Activated CD4-positive, alpha-beta T cell treated with anti-CD3 and anti-CD28 coated beads, Interleukin-2, amount 50 U/mL, for 24 hours (primary cell): ENCODE data around the gene TRAFD1.
"Not testable (repeated sequence)": the region's sequence is repeated elsewhere in the genome, so short reads cannot be mapped to it uniquely, and the experiment has no call there.

Source experiments
- DNase-seq, 2 donors: peaks; one replicate each; pipeline ENCODE4 v3.0.0-alpha.2; 2020; ENCODE audit warnings: low read depth in 1 of 2, low spot score in 1 of 2

TRAFD1 gene

DNA sequence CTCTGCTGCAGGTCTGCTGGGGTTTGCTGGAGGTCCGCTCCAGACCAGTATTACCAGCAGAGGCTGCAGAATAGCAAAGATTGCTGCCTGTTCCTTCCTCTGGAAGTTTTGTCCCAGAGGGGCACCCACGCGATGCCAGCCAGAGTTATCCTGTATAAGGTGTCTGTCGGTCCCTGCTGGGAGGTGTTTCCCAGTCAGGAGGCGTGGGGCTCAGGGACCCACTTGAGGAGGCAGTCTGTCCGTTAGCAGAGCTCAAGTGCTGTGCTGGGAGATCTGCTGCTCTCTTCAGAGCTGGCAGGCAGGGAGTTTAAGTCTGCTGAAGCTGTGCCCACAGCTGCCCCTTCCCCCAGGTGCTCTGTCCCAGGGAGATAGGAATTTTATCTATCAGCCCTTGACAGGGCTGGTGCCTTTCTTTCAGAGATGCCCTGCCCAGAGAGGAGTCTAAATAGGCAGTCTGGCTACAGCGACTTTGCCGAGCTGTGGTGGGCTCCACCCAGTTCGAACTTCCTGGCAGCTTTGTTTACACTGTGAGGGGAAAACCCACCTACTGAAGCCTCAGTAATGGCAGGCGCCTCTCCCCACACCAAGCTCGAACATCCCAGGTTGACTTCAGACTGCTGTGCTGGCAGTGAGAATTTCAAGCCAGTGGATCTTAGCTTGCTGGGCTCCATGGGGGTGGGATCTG lies 33.2 kb downstream of the TRAFD1 start:
- DNase-seq, result not testable (repeated sequence)

DNA sequence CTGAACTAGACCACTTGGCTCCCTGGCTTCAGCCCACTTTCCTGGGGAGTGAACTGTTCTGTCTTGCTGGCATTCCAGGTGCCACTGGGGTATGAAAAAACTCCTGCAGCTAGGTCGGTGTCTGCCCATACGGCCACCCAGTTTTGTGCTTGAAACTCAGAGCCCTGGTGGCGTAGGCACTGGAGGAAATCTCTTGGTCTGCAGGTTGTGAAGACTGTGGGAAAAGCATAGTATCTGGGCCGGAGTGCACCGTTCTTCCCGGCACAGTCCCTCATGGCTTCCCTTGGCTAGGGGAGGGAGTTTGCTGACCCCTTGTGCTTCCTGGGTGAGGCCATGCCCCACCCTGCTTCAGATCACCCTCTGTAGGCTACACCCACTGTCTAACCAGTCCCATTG lies 33.8 kb downstream of the TRAFD1 start:
- no peak for DNase-seq

DNA sequence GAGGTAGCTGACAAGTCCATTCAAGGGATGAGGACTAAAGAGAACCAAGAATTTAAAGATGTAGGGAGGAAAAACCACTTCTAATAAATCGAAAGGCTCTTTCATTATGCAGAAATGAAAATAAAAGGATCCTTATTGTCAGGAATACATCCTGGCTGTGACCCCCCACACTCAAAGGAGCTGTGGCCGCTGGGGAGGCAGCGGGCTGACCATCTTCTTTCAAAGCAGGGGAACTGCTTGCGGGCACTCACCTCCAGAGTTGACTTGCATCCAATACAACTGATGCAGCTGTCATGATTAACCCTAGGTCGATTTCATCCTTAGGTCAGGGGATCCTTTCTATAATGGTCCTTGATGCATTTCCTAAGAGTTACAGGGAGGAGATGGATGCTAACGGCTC lies 35.3 kb downstream of the TRAFD1 start:
- DNase-seq, result no peak

DNA sequence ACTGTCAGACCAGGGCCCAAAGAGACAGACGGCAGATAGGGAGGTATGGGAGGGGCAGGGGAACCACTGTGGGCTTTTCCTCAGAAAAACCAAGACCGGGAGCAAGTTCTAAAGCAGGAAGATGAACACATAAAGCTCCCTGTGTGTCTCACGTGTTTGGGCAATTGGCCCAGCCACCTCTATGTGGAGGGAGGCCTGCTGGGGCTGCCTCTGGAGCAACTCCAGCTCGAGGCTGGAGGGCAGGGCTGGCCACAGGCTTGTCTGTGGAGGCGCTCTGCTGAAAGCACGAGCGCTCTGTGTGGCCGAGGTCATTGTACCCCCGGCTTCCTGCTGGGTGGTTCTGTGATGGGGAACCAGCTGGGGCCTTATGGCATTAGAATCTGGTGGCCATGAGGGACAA lies 36.4 kb downstream of the TRAFD1 start:
- DNase-seq, result no peak

DNA sequence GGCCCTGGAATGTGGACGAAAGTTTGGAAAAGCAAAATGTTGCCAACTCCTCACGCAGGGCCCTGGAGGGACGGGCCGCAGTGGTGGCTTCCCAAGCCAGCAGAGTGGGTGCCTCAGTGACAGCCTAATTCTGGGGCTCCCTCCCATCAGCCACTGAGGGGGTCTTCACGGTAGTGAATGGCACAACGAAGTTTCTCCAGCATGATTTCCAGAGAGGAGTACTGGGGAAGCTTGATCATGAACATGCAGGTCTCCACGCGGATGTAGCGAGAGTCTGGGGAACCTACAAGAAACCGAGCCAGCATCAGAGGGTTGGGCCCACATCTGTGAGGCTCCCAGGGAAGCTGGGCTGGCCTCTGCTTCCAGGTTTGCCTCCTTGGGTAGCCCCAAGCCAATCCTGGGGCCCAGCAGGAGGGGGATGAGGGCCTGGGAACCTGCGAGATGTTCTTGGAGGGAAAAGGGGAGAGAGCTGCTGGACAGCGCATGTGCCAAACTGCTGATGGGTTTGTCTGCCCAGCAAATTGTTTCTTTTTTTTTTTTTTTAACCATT lies 37.0 kb downstream of the TRAFD1 start:
- no peak for DNase-seq

DNA sequence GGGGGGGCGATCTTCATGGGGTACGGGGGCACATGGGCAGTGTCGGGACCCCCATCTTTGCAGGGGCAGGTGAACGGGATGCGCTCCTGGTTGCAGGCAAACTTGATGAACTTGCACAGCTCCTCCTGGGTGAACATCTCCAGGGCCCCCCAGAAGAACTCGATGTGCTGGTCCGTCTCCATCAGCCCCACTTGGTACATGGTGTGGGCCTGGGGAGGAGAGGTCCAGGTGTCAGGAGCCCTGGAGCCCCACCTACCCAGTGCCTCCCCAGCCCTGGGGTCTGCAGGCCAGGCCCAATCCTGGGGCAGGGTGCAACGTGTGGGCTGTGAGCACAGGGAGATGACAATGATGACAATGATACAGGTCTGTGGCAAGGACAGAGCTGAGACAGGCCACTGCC lies 37.7 kb downstream of the TRAFD1 start:
- DNase-seq, result no peak

DNA sequence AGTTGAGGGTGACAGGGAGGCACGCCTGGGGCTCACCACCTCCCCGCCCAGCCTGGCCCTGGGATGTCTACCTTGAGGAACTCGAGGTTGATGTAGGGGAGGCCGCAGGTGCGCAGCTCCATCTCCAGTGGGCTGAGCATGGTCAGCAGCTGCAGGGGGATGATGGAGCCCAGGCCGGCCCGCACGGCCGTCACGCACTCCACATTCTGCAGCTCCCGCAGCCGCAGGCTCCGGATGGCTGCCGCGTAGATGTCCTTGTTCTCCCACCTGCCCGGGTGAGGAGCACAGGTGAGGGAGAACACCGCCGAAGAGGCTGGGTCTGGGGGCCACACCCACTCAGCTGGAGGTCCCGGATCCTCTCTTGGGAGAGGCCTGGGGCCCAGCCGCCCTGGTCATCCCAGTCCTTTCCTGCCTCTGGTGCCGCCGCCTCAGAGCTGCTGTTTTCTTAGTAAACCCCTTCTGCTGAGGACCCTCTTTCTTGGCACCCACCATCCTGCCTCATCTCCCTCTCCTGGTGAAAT lies 38.2 kb downstream of the TRAFD1 start:
- DNase-seq, result no peak

DNA sequence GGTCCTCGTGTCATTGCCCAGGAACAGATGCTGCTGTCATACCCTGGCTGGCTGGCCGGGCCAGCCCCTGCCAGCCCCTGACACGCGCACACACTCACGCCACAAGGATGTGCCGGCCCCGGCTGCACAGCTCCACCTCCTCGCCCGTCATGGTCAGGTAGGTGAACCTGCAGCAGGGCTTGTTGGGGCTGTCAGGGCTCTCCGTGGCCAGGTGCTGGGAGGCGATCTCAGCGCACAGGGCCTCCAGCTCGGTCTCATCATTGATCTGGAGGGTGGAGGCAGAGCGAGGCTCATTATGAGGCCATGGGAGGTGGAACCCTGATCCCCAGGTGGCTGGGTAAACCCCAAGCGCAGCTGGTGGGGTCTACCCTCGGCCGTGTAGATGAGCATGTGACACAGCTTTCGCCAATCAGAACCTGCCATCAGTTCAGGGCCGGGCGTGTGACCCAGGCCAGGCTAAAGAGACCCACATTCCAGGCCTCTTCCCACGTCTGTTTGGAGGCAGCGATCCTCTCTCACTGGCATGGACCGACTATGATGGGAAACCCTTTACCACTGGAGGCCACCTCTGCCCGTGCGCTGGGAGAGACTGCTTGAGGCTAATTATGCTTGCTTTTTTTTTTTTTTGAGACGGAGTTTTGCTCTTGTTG lies 38.8 kb downstream of the TRAFD1 start:
- no peak for DNase-seq

DNA sequence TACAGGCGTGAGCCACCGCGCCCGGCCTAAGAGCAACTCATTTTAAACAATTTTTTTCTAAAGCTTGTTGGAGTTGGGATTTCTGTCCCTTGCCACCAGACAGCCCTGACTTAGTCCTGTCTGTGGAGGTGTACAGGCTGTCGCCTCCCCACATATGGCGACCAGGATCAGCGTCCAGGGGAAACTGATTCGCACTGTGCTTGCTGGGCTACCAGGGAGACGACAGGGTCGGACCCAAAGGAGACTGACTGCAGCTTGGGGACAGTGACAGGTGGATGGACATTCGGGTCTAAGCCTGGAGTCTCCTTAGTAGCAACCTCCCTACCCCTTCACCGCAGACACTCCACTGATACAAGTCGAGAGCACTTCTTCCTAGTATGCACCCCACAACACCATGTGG lies 40.3 kb downstream of the TRAFD1 start:
- no peak for DNase-seq

DNA sequence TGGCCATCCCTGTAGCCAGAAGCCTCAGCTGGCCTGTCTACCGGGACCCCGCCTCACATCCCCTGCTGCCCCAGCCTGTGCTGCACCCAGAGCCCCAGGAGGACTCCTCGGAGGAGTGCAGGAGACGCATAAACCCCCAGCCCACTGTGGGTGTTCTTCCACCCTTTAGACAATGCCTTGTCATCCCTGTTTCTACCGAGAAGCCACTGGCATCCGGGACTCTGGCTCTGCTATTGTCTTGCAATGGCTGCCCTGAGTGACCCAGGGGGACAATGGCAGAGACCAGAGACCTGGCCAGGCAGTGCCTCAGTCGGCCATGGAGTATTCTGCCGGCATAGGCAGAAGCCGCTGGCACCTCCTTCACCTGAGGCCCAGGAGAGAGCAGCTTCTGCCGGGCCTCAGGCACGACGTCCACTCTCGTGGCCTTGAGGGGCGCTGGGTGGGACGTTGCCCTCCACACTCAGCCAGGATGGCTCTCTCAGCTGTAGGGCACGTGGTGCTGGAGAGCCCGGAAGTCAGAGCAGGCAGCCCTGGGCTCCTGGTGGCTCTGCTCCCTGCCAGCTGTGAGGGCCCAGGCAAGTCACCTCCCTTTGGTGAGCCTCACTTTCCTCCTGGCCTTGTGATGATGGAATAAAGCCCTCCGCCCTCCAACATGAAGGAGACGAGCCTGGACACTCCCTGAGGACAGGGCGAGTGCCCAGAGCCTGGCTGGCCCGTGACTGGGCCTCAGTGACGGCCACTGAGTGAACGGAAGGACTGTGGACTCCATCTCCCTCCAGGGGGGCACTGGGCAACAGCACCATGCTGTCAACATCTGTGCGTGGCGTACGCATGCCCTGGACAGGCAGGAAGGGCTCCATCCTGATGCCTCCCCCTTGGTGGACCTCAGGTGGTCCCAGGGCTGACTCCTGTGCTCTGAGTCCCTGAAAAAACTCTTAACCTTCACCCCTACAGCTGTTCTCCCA lies 41.0 kb downstream of the TRAFD1 start:
- no peak for DNase-seq

DNA sequence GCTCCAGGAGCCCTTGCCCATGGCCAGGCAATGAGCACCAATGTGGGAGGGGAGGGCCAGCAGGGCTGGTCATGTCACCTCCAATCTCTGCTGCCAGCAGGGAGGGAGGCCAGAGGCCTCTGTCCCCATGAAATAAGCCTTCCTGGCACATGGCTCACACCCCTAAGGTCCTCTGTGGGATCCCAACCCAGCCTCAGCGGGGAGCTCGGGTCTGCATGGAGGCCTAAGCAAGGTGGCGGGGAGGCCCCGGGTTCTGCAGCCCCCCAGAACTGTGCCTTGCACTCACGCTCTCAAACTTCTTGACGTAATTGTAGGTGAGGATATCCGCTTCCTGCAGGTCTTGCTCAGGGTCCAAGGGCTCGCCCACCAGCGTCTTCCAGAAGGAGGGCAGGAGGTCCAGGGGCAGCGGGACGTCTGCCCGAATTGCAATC lies 41.7 kb downstream of the TRAFD1 start:
- no peak for DNase-seq

DNA sequence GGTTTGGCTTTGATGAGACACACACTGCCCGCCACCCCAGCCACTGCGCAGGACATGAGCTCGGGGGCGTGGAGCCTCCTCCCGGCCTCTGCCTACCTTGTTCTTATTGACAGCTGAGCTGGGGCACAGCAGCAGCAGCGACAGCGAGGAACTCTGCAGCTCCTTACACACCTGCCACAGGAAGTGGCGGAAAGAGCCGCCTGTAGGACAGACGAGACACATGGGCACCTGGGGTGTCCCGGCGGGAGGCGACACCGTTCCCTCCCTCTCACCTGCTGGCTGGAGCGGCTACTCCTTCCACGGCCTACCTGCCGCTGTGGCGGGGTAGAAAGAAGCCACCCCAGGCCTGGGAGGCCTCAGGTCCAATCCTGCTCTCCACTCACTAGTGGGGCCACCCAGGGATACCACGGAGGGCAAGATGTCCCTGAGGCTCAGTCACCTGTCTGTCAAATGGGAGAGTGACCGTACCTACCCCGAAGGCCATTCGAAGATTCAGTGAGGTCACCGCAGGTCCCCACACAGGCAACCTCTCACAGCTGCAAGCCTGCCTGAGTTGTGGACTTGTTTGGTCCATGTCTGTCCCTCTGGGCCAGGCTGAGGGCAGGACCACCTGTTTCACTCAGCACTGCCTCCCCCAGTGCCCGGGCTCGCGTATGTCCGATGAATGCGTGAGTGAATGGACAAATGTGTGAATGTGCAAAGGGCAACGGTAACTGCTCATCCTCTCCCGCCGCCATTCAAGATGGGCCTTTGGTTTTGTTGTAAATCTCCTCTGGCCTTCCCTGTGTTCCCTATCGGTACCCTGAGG lies 42.6 kb downstream of the TRAFD1 start:
- no peak for DNase-seq

DNA sequence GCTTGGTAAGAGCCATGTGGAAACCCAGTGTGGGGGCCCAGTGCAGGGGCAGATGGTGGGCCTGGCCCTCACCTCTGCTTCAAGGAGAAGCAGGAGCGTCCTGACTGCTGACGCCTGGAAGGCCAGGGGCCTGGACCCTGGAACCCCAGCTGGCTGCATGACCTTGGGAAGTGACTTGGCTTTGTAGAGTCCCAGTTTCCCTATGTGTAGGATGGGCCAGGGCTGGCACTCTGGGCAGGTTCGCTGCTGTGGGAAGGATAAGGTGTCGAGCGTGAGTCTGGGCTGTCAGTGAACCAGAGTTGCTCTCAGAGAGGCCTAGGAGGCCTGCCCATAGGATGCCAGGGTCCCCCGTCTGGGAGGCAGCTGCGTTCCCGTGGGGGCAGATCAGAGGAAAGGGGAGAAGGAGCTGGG lies 43.2 kb downstream of the TRAFD1 start:
- no peak for DNase-seq

DNA sequence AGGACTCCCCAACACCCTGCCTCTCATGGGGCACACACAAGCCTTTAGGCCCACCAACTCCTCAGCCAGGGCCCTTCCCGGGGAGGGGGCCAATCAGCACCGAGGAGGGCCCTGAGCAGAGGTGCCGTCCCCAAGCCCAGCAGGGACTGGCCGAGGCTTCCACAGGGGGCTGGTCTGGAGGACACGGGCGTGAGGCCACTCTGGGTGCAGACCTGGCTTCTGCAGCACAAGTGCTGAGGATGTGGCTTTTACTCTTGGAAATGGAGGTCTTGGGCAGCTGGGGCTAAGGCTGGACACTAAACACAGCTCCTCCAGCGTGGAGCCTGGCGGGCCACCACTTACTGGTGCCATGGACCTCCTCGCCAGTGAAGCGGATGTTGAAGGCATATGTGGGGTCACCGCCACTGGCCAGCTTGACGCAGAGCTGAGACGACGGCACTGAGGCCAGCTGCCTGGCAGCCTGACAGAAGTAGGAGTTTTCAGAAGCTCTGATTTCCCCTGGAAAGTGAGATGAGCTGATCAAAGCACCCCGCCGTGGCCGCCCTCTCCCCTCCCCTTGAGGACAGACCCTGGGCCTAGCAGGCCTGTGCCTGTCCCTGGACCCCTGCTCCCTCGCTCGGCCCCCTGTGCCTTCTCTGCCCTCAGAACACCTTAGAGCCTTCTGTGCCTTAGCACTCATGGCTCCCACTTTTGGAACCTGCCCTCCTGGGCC lies 44.0 kb downstream of the TRAFD1 start:
- no peak for DNase-seq

DNA sequence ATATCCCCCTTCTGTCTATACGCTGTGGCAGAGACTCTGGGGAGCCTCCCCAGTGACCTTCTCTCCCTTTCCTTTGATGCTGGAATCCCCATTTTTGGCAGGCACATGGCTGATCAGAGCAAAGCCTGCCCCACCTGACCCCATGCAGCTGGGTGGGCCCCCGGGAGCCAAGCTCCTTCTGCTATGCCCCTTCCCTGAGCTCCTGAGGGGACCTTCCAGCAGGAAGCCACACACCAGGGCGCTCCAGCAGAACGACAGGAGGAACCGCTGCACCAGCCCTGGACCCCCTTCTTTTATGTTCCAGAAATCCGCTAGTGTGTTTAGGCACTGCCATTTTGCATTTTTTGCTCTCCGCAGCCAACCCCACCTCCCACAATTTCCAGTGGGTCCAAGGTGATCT lies 44.6 kb downstream of the TRAFD1 start:
- DNase-seq, result no peak

DNA sequence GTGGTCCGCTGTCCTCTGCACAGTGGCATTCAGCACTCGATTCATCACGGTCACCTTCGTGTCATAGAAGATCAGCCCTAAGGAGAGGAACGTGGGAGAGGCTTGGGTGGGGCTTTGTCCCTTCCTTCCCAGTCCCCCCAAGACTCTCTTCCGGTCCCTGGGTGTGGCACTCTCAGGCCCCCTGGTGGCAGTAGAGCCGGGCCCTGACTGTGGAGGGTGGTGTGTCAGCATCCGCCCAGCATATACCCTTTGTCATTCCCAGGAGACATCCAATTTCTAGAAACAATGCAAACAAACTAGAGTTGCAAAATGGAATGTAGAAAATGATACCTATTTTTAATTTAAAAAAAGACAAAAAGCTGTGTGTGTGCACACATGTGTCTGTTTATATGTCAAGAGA lies 45.0 kb downstream of the TRAFD1 start:
- DNase-seq, result no peak

DNA sequence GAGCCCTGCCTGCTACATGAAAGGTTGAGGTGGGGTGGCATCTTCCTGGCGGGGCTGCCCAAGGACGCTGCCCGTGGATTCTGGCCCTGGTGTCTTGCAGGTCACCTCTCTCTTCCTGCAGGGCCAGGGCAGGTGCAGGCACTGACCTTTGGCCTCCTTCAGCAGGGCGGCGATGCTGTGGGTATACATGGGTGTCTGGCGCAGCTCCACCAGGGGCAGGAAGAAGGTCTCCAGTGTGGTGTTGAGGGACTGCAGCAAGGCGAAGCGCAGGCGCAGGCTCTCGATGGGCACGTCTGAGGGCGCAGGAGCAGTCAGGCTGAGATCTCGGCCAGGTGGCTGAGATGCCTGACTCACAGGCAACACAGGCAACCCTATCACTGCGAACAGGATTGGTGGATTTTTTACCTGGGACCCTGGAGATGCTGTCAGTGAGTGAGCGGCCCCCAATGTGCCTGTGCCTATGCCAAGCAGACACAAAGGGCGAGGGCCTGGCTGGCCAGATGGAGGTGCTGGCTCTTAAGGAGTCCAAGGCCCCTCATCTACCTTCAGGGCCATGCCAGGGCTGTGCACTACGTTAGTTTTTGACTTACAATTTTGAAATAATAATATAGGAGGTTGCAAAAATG lies 45.7 kb downstream of the TRAFD1 start:
- DNase-seq, result no peak

DNA sequence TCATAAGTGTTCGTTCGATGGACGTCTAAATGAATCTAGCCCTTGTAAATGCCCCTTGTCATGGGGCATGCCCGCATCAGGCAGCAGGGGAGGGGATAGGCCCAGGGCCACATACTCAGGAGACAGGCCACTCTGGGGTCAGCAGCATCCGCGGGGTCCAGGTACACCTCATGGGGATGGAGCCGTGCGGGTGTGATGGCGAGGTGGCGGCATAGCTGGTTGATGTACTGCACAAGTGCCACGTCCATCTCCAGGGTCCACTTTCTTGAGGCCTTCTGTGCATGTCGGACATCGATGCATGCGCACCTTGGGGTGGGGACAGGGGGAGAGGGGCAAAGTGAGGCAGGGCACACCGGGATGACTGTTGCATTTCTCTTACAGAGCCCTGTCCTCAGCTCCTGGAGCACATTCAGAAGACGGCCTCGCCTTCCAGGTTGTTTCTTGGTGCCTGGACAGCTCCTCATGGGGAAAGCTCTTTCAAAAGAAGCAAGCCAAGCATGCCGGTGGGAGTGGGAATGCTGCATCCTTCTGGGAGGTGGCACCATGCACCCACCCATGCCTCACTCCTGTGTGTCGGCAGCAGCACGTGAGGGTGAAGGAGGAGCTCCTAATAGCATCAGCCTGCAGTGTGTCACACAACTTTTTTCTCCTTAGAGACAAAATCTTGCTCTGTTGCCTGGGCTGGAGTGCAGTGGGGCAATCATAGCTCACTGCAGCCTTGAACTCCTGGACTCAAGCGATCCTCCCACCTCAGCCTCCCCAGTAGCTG lies 47.4 kb downstream of the TRAFD1 start:
- DNase-seq, result no peak
